ENCODE measurements around the gene DSE.

DSE gene

GRCh38 chr6:116461331-116461931 is 90.7 kb downstream of the DSE start, which contains the start of gene CALHM6:
Gene CALHM6 (plus strand): TSS chr6:116461375. CDS start chr6:116461930, 555 bp downstream.
- Histone ChIP-seq H3K4me3 (peak within 1 kb of the TSS; percentile 31 to 43 (median 40)), H3K27ac (peak within 1 kb of the TSS in 17 of 21 experiments; percentile 1 to 77 (median 41))

- peak overlapping the region in 17 of 21 experiments; percentile 1 to 77 (median 41) for H3K27ac ChIP-seq
Measured at GRCh38 chr6:116461932-116462885, 91.5 kb downstream of the DSE start.

GRCh38 chr6:116463301-116463700 is 92.6 kb downstream of the DSE start:
- Histone ChIP-seq H3K4me3 (no peak overlapping the region), H3K27ac (peak overlapping the region in 2 of 21 experiments; percentile 70 to 77)

More at GRCh38 chr6:116461932-116462885, 91.5 kb downstream of the DSE start:
- H3K4me3 ChIP-seq = peak overlapping the region; percentile 31 to 43 (median 40)

- H3K27ac ChIP-seq = peak overlapping the region in 1 of 21 experiments; percentile 5
- no peak overlapping the region for H3K4me3 ChIP-seq
Measured at GRCh38 chr6:116465246-116465645, 94.5 kb downstream of the DSE start.

GRCh38 chr6:116467096-116467495 is 96.3 kb downstream of the DSE start:
- H3K27ac ChIP-seq = no peak overlapping the region
- H3K4me3 ChIP-seq = no peak overlapping the region

GRCh38 chr6:116467514-116467913 is 96.8 kb downstream of the DSE start:
- Histone ChIP-seq H3K27ac (no peak overlapping the region), H3K4me3 (no peak overlapping the region)

GRCh38 chr6:116468293-116468692 is 97.5 kb downstream of the DSE start:
- Histone ChIP-seq H3K4me3 (no peak overlapping the region), H3K27ac (no peak overlapping the region)

GRCh38 chr6:116471531-116471930 is 100.8 kb downstream of the DSE start:
- Histone ChIP-seq H3K27ac (no peak overlapping the region), H3K4me3 (no peak overlapping the region)

GRCh38 chr6:116472706-116473105 is 102.0 kb downstream of the DSE start:
- Histone ChIP-seq H3K4me3 (no peak overlapping the region), H3K27ac (no peak overlapping the region)

GRCh38 chr6:116475141-116475540 is 104.4 kb downstream of the DSE start:
- Histone ChIP-seq H3K4me3 (no peak overlapping the region), H3K27ac (peak overlapping the region in 1 of 21 experiments; percentile 56)

GRCh38 chr6:116476002-116476678 is 105.4 kb downstream of the DSE start:
- Histone ChIP-seq H3K27ac (peak overlapping the region in 2 of 21 experiments; percentile 0 to 56), H3K4me3 (no peak overlapping the region)

GRCh38 chr6:116482780-116483179 is 112.0 kb downstream of the DSE start:
- H3K4me3 ChIP-seq = no peak overlapping the region
- H3K27ac ChIP-seq = no peak overlapping the region

- Histone ChIP-seq H3K4me3 (no peak overlapping the region), H3K27ac (no peak overlapping the region)
Measured at GRCh38 chr6:116483616-116484015, 112.9 kb downstream of the DSE start.

GRCh38 chr6:116485559-116486184 is 114.9 kb downstream of the DSE start:
- H3K27ac ChIP-seq = no peak overlapping the region
- no peak overlapping the region for H3K4me3 ChIP-seq

GRCh38 chr6:116491610-116492330 is 121.0 kb downstream of the DSE start:
- H3K4me3 ChIP-seq = no peak overlapping the region
- H3K27ac ChIP-seq = no peak overlapping the region

- H3K4me3 ChIP-seq = no peak overlapping the region
Measured at GRCh38 chr6:116492331-116493067, 121.8 kb downstream of the DSE start.

More at GRCh38 chr6:116492331-116493067, 121.8 kb downstream of the DSE start:
- H3K27ac ChIP-seq = no peak overlapping the region
